Thyroid gland (tissue), 4 donors: Measurements from ENCODE around the gene E2F3. TPM values are rescaled to one million over a fixed set of nuclear protein-coding genes. Genes with fewer than 3 reads are reported as not detected.

Source experiments
- DNase-seq, 2 donors: peaks; one replicate each; pipeline ENCODE4 v3.0.0-alpha.2; 2019
- H3K27ac ChIP-seq, 3 donors: fragments of 200-600 bp; sonication (generic); 1 replicate in 2 of 3; 2 replicates in 1 of 3; pipeline ENCODE4 v1.5.1; 2016 to 2019; ENCODE audit warnings: mild to moderate bottlenecking in 1 of 3, moderate library complexity in 1 of 3
- H3K27me3 ChIP-seq: fragments of 200-600 bp; sonication (generic); one replicate; pipeline ENCODE4 v1.5.1; 2019
- H3K36me3 ChIP-seq, 2 donors: fragments of 200-600 bp; sonication (generic); one replicate each; pipeline ENCODE4 v1.5.1; 2016 to 2019
- H3K4me1 ChIP-seq, 2 donors: fragments of 200-600 bp; sonication (generic); one replicate each; pipeline ENCODE4 v1.5.1; 2017 to 2019
- H3K4me3 ChIP-seq, 3 donors: fragments of 200-600 bp; sonication (generic); replicated peaks in 1 of 3; 1 replicate in 2 of 3; 2 replicates in 1 of 3; pipeline ENCODE4 v1.5.1; 2016; ENCODE audit warnings: mild to moderate bottlenecking in 1 of 3
- H3K9me3 ChIP-seq: fragments of 200-600 bp; sonication (generic); one replicate; pipeline ENCODE4 v1.5.1; 2017
- POLR2A ChIP-seq, 2 donors: fragments of 450-650 bp; IDR thresholded peaks; one replicate each; pipeline ENCODE4 v1.6.1; 2017; ENCODE audit warnings: antibody characterized with exemption in 2 of 2, mild to moderate bottlenecking in 2 of 2, moderate library complexity in 1 of 2
- WGBS, 2 donors: methylation state at CpG; one replicate each; pipeline ENCODE4 v1.1.5; 2017; 5-methylcytosine and 5-hydroxymethylcytosine counted together
- intact Hi-C: fragments of 100-400 bp; cut with DNase I; formaldehyde crosslinking; loops from one replicate; pipeline ENCODE4 v1.15.1; 2023
- total RNA-seq, 4 donors: library from RNA; depleted of rRNA; stranded (reverse); fragments of >200 nt; gene quantifications; one replicate each; pipeline ENCODE4 v1.2.3, GENCODE V29; 2016
- TF ChIP-seq, protein P1 (sequence below), 6 experiments: fragments of 200-600 bp in 3 of 6; fragments of 450-650 bp in 3 of 6; sonication (generic) in 3 of 6; IDR thresholded peaks; one replicate each; pipeline ENCODE4 v1.5.1; 2016 to 2019; ENCODE audit warnings: antibody characterized with exemption in 6 of 6, mild to moderate bottlenecking in 2 of 6, inconsistent platforms in 1 of 6, moderate library complexity in 1 of 6

E2F3 gene
- total RNA-seq, 4 donors from 2014 or later = 9.4 to 18.0 (median 12.4) TPM

DNA sequence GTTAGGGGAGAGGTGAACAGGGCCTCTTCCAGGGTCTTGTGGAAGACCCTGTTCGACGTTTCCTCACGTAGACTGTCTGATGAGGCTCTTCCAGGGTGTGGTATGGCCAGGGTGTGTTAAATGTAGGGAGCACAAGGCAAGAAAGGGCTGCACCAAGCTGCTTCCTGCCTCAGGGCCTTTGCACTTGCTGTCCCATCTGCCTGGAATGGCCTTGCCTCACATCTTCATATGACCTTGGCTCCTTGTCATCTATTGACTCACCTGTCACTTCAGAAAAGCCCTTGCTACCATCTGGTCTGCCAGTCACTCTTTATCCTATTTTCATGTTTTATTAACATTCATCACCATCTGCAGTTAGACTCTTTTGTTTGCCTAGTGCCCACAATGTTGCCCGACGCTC is 31.0 kb downstream of the E2F3 start:
- H3K27ac ChIP-seq = no peak overlapping the region
- intact Hi-C loops = no loop called here
- H3K4me3 ChIP-seq = no peak overlapping the region
- TF ChIP-seq POLR2A (IDR thresholded peaks at IDR 0.05) = no peak
- TF ChIP-seq, protein P1, sequence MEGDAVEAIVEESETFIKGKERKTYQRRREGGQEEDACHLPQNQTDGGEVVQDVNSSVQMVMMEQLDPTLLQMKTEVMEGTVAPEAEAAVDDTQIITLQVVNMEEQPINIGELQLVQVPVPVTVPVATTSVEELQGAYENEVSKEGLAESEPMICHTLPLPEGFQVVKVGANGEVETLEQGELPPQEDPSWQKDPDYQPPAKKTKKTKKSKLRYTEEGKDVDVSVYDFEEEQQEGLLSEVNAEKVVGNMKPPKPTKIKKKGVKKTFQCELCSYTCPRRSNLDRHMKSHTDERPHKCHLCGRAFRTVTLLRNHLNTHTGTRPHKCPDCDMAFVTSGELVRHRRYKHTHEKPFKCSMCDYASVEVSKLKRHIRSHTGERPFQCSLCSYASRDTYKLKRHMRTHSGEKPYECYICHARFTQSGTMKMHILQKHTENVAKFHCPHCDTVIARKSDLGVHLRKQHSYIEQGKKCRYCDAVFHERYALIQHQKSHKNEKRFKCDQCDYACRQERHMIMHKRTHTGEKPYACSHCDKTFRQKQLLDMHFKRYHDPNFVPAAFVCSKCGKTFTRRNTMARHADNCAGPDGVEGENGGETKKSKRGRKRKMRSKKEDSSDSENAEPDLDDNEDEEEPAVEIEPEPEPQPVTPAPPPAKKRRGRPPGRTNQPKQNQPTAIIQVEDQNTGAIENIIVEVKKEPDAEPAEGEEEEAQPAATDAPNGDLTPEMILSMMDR (IDR thresholded peaks at IDR 0.05) = no peak
- no peaks in the 10 kb centered on the region for H3K27me3 ChIP-seq
- no peaks in the 10 kb centered on the region for H3K9me3 ChIP-seq
- H3K36me3 ChIP-seq = no peaks in the 10 kb centered on the region
- WGBS, 2 donors = 97% methylated on average over 5 of the region's 5 CpGs
- H3K4me1 ChIP-seq = peaks cover 8 to 19% of the 10 kb centered on the region in 2 donors
- no peak for DNase-seq

DNA sequence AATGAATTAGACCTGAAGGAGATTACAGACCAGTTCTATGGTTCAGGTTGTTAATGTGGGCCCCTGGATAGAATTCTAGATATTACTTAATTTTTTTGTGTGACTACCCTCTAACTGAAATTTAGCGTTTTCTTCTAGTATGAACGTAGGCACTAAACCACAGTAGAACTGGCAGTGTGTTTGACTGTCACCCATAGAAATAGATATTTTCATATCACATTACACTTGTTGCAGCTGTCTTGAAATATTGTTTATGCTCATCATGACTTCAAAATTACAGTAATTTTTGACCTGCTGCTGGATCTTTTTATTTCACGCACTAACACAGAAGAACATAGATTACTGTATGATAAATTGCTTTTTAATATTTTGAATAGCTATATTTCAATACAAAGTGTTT is 31.6 kb downstream of the E2F3 start:
- Histone ChIP-seq H3K4me1 (peaks cover 2 to 13% of the 10 kb centered on the region in 2 donors), H3K27ac (no peak overlapping the region), H3K9me3 (no peaks in the 10 kb centered on the region), H3K27me3 (no peaks in the 10 kb centered on the region), H3K4me3 (no peak overlapping the region), H3K36me3 (no peaks in the 10 kb centered on the region)
- WGBS, 2 donors = 94 to 97% methylated on average over 3 of the region's 3 CpGs
- intact Hi-C loops = no loop called here
- DNase-seq = no peak
- no peak for TF ChIP-seq POLR2A (IDR thresholded peaks at IDR 0.05)
- TF ChIP-seq, protein P1 (IDR thresholded peaks at IDR 0.05) = no peak

DNA sequence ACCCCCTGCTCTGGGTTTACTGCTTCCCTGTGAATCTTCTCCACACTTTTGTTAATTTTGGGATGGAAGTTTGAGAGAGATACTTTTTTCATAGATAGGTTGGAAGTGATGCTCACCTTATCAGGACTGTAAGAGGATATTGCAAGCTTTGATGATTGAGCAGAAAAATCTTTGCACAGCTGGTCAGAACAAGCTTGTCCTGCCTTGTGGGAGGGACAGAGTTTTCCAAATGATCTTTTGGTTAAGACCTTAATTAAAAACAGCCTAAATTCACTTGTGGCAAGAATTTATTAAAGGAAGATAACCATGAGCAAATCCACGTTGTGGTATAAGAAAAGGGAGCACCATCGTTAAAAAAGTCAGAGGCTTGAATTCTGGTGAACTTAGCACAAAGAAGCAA is 32.2 kb downstream of the E2F3 start:
- DNase-seq = no peak
- peaks cover 5 to 10% of the 10 kb centered on the region in 2 donors for H3K4me1 ChIP-seq
- H3K9me3 ChIP-seq = no peaks in the 10 kb centered on the region
- 84 to 89% methylated on average over 2 of the region's 2 CpGs for WGBS, 2 donors
- H3K36me3 ChIP-seq = no peaks in the 10 kb centered on the region
- intact Hi-C loops = no loop called here
- H3K27ac ChIP-seq = no peak overlapping the region
- H3K4me3 ChIP-seq = no peak overlapping the region
- no peak for TF ChIP-seq POLR2A (IDR thresholded peaks at IDR 0.05)
- TF ChIP-seq, protein P1 (IDR thresholded peaks at IDR 0.05) = no peak
- no peaks in the 10 kb centered on the region for H3K27me3 ChIP-seq

DNA sequence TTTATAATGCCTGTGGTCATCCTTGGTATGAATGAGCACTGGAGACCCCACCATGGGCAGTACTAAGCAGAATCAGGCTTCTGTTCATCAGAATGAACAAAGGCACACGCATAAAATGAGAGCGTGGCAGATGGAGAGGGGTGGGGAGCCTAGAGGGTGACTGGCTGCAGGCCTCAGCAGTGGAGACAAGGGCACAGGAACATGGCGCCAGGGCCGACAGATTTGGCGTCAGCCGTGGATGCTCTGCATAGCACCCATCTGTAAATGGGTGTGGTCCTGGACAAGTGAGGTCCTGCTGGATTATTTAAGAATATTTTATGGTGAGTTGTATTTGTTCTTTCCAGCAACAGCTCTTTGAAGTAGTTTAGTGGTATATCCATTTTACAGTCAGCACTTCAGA is 33.1 kb downstream of the E2F3 start:
- H3K36me3 ChIP-seq = no peaks in the 10 kb centered on the region
- 94 to 97% methylated on average over 6 of the region's 6 CpGs for WGBS, 2 donors
- H3K4me1 ChIP-seq = peaks cover 10 to 13% of the 10 kb centered on the region in 2 donors
- no peak for TF ChIP-seq POLR2A (IDR thresholded peaks at IDR 0.05)
- TF ChIP-seq, protein P1 (IDR thresholded peaks at IDR 0.05) = no peak
- H3K27me3 ChIP-seq = no peaks in the 10 kb centered on the region
- no peaks in the 10 kb centered on the region for H3K9me3 ChIP-seq
- H3K4me3 ChIP-seq = no peak overlapping the region
- DNase-seq = no peak
- intact Hi-C loops = no loop called here
- H3K27ac ChIP-seq = no peak overlapping the region

DNA sequence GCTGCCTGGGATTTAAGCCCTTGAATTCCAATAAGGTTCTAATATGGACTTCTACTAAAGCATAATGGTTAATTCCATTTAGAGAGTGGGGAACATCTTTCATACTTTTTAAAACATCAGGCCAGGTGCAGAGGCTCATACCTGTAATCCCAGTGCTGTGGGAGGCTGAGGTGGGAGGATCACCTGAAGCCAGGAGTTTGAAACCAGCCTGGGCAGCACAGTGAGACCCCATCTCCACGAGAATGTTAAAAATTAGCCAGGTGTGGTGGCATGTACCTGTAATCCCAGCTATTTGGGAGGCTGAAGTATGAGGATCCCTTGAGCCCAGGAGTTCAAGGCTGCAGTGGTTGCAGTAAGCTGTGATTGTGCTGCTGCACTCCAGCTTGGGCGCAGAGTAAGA is 35.0 kb downstream of the E2F3 start:
- H3K9me3 ChIP-seq = no peaks in the 10 kb centered on the region
- H3K4me1 ChIP-seq = peaks cover 23% of the 10 kb centered on the region in 2 donors
- no peaks in the 10 kb centered on the region for H3K36me3 ChIP-seq
- no peak overlapping the region for H3K4me3 ChIP-seq
- H3K27ac ChIP-seq = no peak overlapping the region
- TF ChIP-seq, protein P1 (IDR thresholded peaks at IDR 0.05) = no peak
- TF ChIP-seq POLR2A (IDR thresholded peaks at IDR 0.05) = no peak
- intact Hi-C loops = no loop called here
- H3K27me3 ChIP-seq = no peaks in the 10 kb centered on the region
- 93 to 96% methylated on average over 2 of the region's 2 CpGs for WGBS, 2 donors
- no peak for DNase-seq
